Right renal cortex interstitium (tissue), 3 donors: ENCODE data around the gene ZNF479. TPM values are rescaled to one million over a fixed set of nuclear protein-coding genes. Genes with fewer than 3 reads are reported as not detected.
"Not testable (repeated sequence)": the region's sequence is repeated elsewhere in the genome, so short reads cannot be mapped to it uniquely, and the experiment has no call there.

Experiments
- DNase-seq, 3 donors: peaks; one replicate each; pipeline ENCODE4 v3.0.0-alpha.2; 2013; ENCODE audit warnings: low read depth in 3 of 3, low spot score in 2 of 3
- polyA plus RNA-seq, 3 donors: library from polyadenylated mRNA; unstranded; fragments of 120-200 nt; gene quantifications; one replicate each; pipeline ENCODE4 v1.2.1, GENCODE V29; 2013; ENCODE audit not compliant: insufficient read length in 3 of 3

Gene ZNF479
- polyA plus RNA-seq = not detected

GRCh38 chr7:57132336-57132735 lies at the start of gene ZNF479:
ZNF479 (minus strand) TSS chr7:57132436; CDS start chr7:57132324, 112 bp downstream.
- DNase-seq = not testable (repeated sequence)

- DNase-seq = no peak
Measured at GRCh38 chr7:57182031-57182430, 49.8 kb upstream of the ZNF479 start.

GRCh38 chr7:57181281-57181680 lies 49.0 kb upstream of the ZNF479 start:
- DNase-seq = no peak

GRCh38 chr7:57179776-57180415 lies 47.7 kb upstream of the ZNF479 start:
- DNase-seq = no peak

- no peak for DNase-seq
Measured at GRCh38 chr7:57178768-57179139, 46.5 kb upstream of the ZNF479 start.

- no peak for DNase-seq
Measured at GRCh38 chr7:57177856-57178767, 45.9 kb upstream of the ZNF479 start.

- no peak for DNase-seq
Measured at GRCh38 chr7:57176928-57177635, 44.8 kb upstream of the ZNF479 start.

GRCh38 chr7:57165285-57165899 lies 33.2 kb upstream of the ZNF479 start:
- no peak for DNase-seq

- DNase-seq = not testable (repeated sequence)
Measured at GRCh38 chr7:57120123-57120784, 12.0 kb downstream of the ZNF479 start.
